ENCODE results near the gene PI4KA.

PI4KA gene

GRCh38 chr22:20792221-20792965, 66.2 kb downstream of the PI4KA start:
- DNase-seq, result no peak

GRCh38 chr22:20788627-20789344, 69.8 kb downstream of the PI4KA start:
- no peak for DNase-seq

- no peak for DNase-seq
Measured at GRCh38 chr22:20787746-20788626, 70.6 kb downstream of the PI4KA start.

GRCh38 chr22:20787223-20787622, 71.4 kb downstream of the PI4KA start:
- DNase-seq, result no peak

GRCh38 chr22:20786536-20786979, 72.1 kb downstream of the PI4KA start:
- DNase-seq, result no peak

GRCh38 chr22:20786048-20786447, 72.6 kb downstream of the PI4KA start:
- no peak for DNase-seq

- no peak for DNase-seq
Measured at GRCh38 chr22:20785415-20785814, 73.2 kb downstream of the PI4KA start.

GRCh38 chr22:20783844-20784723, 74.5 kb downstream of the PI4KA start:
- no peak for DNase-seq

GRCh38 chr22:20783300-20783673, 75.3 kb downstream of the PI4KA start:
- DNase-seq, result no peak

GRCh38 chr22:20782596-20783299, 75.9 kb downstream of the PI4KA start:
- no peak for DNase-seq

GRCh38 chr22:20782083-20782482, 76.5 kb downstream of the PI4KA start:
- no peak for DNase-seq

- no peak for DNase-seq
Measured at GRCh38 chr22:20781272-20781990, 77.2 kb downstream of the PI4KA start.

- no peak for DNase-seq
Measured at GRCh38 chr22:20779818-20780158, 78.8 kb downstream of the PI4KA start.

GRCh38 chr22:20779014-20779817, 79.4 kb downstream of the PI4KA start:
- no peak for DNase-seq

- no peak for DNase-seq
Measured at GRCh38 chr22:20777420-20778177, 81.0 kb downstream of the PI4KA start.

GRCh38 chr22:20776624-20777405, 81.8 kb downstream of the PI4KA start:
- DNase-seq, result no peak

- DNase-seq, result no peak
Measured at GRCh38 chr22:20775342-20775895, 83.2 kb downstream of the PI4KA start.

GRCh38 chr22:20774882-20775281, 83.7 kb downstream of the PI4KA start:
- DNase-seq, result no peak

All from bone marrow (tissue), 2 donors.